HL-60/S4 treated with phorbol 12-myristate 13-acetate at 8.2 ng/mL for 4 days and 3 days (cell line): ENCODE results near the gene LRP5.
"Not testable (repeated sequence)": the region's sequence is repeated elsewhere in the genome, so short reads cannot be mapped to it uniquely, and the experiment has no call there.

Experiments
- in situ Hi-C: fragments of 300-500 bp; cut with MboI; formaldehyde crosslinking; loops from 2 replicates; pipeline ENCODE4 v1.15.0; 2022; ENCODE audit warnings: low sequenced_read_pairs

Gene LRP5

GRCh38 chr11:68282141-68282860 is 30.1 kb upstream of the LRP5 start:
- in situ Hi-C loops: no loop called here

- in situ Hi-C loops: no loop called here
Measured at GRCh38 chr11:68282861-68283230, 29.5 kb upstream of the LRP5 start.

GRCh38 chr11:68284588-68284987 is 27.8 kb upstream of the LRP5 start:
- in situ Hi-C loops: not testable (repeated sequence)

GRCh38 chr11:68287419-68287818 is 25.0 kb upstream of the LRP5 start:
- in situ Hi-C loops: no loop called here

- in situ Hi-C loops: no loop called here
Measured at GRCh38 chr11:68289456-68289855, 22.9 kb upstream of the LRP5 start.

GRCh38 chr11:68293708-68294107 is 18.7 kb upstream of the LRP5 start:
- in situ Hi-C loops: no loop called here

GRCh38 chr11:68295271-68295670 is 17.1 kb upstream of the LRP5 start:
- in situ Hi-C loops: no loop called here

GRCh38 chr11:68295940-68296339 is 16.5 kb upstream of the LRP5 start:
- in situ Hi-C loops: no loop called here

- in situ Hi-C loops: no loop called here
Measured at GRCh38 chr11:68296344-68297051, 15.9 kb upstream of the LRP5 start.

GRCh38 chr11:68297052-68297378 is 15.4 kb upstream of the LRP5 start:
- in situ Hi-C loops: no loop called here

GRCh38 chr11:68297494-68297811 is 14.9 kb upstream of the LRP5 start:
- in situ Hi-C loops: no loop called here

- in situ Hi-C loops: no loop called here
Measured at GRCh38 chr11:68297812-68298658, 14.4 kb upstream of the LRP5 start.

GRCh38 chr11:68298659-68299516 is 13.5 kb upstream of the LRP5 start:
- in situ Hi-C loops: no loop called here

- in situ Hi-C loops: not testable (repeated sequence)
Measured at GRCh38 chr11:68299517-68299879, 12.9 kb upstream of the LRP5 start.

GRCh38 chr11:68300076-68300830 is 12.1 kb upstream of the LRP5 start:
- in situ Hi-C loops: loop anchor here (10.0 kb wide), 1 partner anchor 45 kb away; no protein-coding TSS in a partner anchor

- in situ Hi-C loops: loop anchor here (10.0 kb wide), 1 partner anchor 47 kb away; no protein-coding TSS in a partner anchor
Measured at GRCh38 chr11:68302256-68302655, 10.1 kb upstream of the LRP5 start.

GRCh38 chr11:68302670-68303069 is 9.7 kb upstream of the LRP5 start:
- in situ Hi-C loops: loop anchor here (10.0 kb wide), 1 partner anchor 48 kb away; no protein-coding TSS in a partner anchor

GRCh38 chr11:68303083-68303482 is 9.3 kb upstream of the LRP5 start:
- in situ Hi-C loops: loop anchor here (10.0 kb wide), 1 partner anchor 48 kb away; no protein-coding TSS in a partner anchor

- in situ Hi-C loops: loop anchor here (10.0 kb wide), 1 partner anchor 49 kb away; no protein-coding TSS in a partner anchor
Measured at GRCh38 chr11:68303982-68304780, 8.2 kb upstream of the LRP5 start.
